ENCODE data around the gene PRKCZ. TPM values are rescaled to one million over a fixed set of nuclear protein-coding genes. Genes with fewer than 3 reads are reported as not detected.

PRKCZ gene
- total and polyA plus RNA-seq, 11 donors = 12.5 to 20.7 (median 16.5) TPM

DNA sequence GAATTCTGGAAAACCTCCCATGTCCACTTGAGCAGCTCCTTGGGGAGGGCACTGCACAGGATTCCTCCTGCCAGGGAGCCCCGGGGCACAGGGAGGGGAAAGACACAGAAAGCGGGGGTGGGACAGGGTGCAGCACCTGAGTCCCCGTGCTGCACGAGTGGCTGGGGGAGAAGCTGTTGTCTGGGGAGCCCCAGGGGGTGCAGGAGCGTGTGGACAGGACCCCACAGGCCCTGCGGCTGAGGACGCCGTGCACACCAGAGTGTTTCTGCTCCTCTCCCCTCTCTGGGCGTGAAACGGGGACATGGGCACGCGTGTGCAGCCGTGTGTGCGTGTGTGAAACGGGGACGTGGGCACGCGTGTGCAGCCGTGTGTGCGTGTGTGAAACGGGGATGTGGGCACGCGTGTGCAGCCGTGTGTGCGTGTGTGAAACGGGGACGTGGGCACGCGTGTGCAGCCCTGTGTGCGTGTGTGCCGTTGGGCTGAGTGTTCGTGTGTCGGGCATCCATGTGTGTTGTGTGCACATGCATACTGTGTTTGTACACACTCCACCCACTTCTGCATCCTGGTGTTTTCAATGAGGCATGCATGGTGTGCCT lies 122.4 kb downstream of the PRKCZ start:
- intact Hi-C loops (cut with DNase I) = loop anchor here in 5 of 10 donors (5.0 to 10.0 kb wide), 4 partner anchors 35 to 228 kb away; no protein-coding TSS in a partner anchor
- DNase-seq (no peak), ATAC-seq (no peak)
- 92 to 95% (median 94%) methylated on average over 33 of the region's 33 CpGs for WGBS, 4 donors
- Histone ChIP-seq H3K9me3 (no peaks in the 10 kb centered on the region), H3K36me3 (no peaks in the 10 kb centered on the region), H3K27me3 (no peaks in the 10 kb centered on the region), H3K4me1 (peaks cover 0 to 10% (median 4%) of the 10 kb centered on the region in 12 donors), H3K27ac (no peak overlapping the region), H3K4me3 (no peak overlapping the region)
- TF ChIP-seq POLR2A (IDR thresholded peaks at IDR 0.05) = no peak
- TF ChIP-seq CTCF (IDR thresholded peaks at IDR 0.05) = no peak

- ATAC-seq (no peak), DNase-seq (peak in 1 of 5 donors; percentile 53)
- peaks cover 0 to 4% (median 0%) of the 10 kb centered on the region in 9 donors for H3K36me3 ChIP-seq
- H3K27ac ChIP-seq = no peak overlapping the region
- H3K4me1 ChIP-seq = peaks cover 0 to 10% (median 4%) of the 10 kb centered on the region in 12 donors
- intact Hi-C loops (cut with DNase I) = loop anchor here in 8 of 10 donors (1.0 to 10.0 kb wide), 7 partner anchors 36 to 229 kb away; no protein-coding TSS in a partner anchor
- H3K27me3 ChIP-seq = no peaks in the 10 kb centered on the region
- TF ChIP-seq CTCF (IDR thresholded peaks at IDR 0.05) = no peak
- no peak for TF ChIP-seq POLR2A (IDR thresholded peaks at IDR 0.05)
- 75 to 83% (median 80%) methylated on average over 22 to 37 of the region's 37 CpGs for WGBS, 4 donors
- H3K9me3 ChIP-seq = no peaks in the 10 kb centered on the region
- peak overlapping the region in 3 of 12 donors; percentile 42 to 45 (median 42) for H3K4me3 ChIP-seq
Measured at GRCh38 chr1:2173546-2174347, 123.5 kb downstream of the PRKCZ start.

GRCh38 chr1:2174348-2175054 lies 124.3 kb downstream of the PRKCZ start:
- Histone ChIP-seq H3K27ac (peak overlapping the region in 3 of 12 donors; percentile 12 to 60 (median 28)), H3K27me3 (no peaks in the 10 kb centered on the region), H3K9me3 (no peaks in the 10 kb centered on the region), H3K36me3 (peaks cover 0 to 4% (median 0%) of the 10 kb centered on the region in 9 donors), H3K4me3 (peak overlapping the region; percentile 7 to 63 (median 44)), H3K4me1 (peaks cover 0 to 10% (median 4%) of the 10 kb centered on the region in 12 donors)
- TF ChIP-seq POLR2A (IDR thresholded peaks at IDR 0.05) (no peak), CTCF (IDR thresholded peaks at IDR 0.05) (peak; percentile 82 to 97 (median 88))
- intact Hi-C loops (cut with DNase I) = loop anchor here in 8 of 10 donors (1.0 to 10.0 kb wide), 8 partner anchors 37 to 230 kb away; no protein-coding TSS in a partner anchor
- ATAC-seq = peak; percentile 33 to 88 (median 70)
- WGBS, 4 donors = 20 to 36% (median 29%) methylated on average over 25 to 31 of the region's 31 CpGs
- peak; percentile 58 to 80 (median 61) for DNase-seq

All from heart left ventricle (tissue), 16 donors.